ENCODE results near the gene HSDL1.

HSDL1 gene

DNA sequence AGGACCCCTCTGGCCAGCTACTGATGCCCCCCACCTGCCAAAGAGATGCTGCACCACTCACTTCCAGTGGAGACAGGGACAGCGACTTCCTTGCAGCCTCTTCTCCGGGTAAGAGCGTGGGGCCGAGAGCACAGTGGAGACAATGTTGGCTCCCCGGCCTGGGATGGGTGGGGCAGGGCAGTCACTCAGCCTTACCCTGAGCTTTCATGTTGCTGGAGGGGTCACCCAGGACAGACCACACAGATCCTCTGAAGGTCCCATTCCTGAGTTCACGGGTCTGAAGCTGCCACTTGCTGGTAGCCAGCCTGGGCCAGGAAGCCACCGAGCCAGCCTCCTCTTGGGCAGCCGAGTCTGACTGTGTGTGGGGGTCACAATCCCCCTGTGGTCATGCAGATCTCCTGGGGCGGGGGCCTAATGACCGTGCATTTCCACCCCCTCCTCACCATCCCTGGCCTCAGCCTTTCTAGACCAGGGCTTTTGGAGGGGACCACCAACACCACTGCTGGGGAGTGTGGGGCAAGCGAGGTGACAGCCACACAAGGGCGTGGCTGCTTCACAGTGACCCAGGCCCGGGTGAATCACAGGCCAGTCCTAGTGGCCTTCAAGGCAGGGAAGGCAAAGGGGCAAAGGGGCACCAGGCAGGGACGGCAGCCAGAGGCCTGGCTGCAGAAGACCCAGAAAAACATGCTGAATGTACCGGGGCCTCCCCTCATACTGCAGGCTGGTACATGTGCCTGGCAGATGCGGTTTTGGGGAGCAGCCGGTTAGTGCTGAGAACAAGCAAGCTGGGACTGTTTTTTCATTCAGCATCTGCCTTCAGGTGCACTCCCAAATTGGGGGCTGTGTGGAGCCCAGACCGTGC lies 31.4 kb upstream of the HSDL1 start:
- in situ Hi-C loops (cut with MboI; ENCODE audit: low sequenced_read_pairs), result no loop called here

GRCh38 chr16:84175350-84176081 lies 30.5 kb upstream of the HSDL1 start:
- in situ Hi-C loops (cut with MboI; ENCODE audit: low sequenced_read_pairs), result no loop called here

GRCh38 chr16:84174396-84174795 lies 29.4 kb upstream of the HSDL1 start:
- in situ Hi-C loops (cut with MboI; ENCODE audit: low sequenced_read_pairs), result no loop called here

GRCh38 chr16:84169765-84170310 lies 24.9 kb upstream of the HSDL1 start:
- in situ Hi-C loops (cut with MboI; ENCODE audit: low sequenced_read_pairs), result no loop called here

GRCh38 chr16:84166796-84167695 lies 22.1 kb upstream of the HSDL1 start:
- in situ Hi-C loops (cut with MboI; ENCODE audit: low sequenced_read_pairs), result no loop called here

DNA sequence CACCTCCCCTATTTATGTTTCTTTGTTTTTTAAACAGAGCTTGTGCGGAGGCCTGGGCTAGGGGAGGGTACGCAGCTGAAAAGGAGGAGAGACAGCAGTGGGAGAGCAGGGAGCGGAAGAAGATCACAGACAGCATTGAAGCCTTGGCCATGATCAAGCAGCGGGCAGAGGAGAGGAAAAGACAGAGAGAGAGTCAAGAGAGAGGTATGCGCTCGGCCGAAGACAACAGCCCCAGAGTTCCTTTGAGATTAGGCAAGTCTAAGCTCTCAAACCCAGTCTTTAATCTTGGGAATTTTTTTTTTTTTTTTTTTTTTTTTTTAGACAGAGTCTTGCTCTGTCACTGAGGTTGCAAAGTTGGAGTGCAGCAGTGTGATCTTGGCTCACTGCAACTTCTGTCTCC lies 20.8 kb upstream of the HSDL1 start:
- in situ Hi-C loops (cut with MboI; ENCODE audit: low sequenced_read_pairs), result no loop called here

GRCh38 chr16:84161801-84162200 lies 16.8 kb upstream of the HSDL1 start:
- in situ Hi-C loops (cut with MboI; ENCODE audit: low sequenced_read_pairs), result no loop called here

DNA sequence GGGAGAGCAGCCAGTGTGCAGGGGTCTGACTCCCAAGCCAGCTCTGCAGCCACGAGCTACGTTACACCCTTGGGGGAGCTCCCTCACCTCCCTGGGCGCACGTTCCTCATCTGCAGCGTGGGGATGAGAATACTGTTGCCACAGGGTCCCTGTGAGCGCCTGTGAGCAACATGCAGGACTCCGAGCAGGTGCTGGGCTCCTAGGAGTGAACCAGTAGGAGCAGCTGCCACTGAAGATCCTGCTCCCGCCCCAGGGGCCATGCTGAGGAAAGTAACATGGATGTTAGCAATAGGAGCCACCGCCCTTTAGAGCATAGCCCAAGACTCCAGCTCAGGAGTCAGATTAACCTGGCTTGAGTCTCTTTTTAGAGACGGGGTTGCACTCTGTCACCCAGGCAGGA lies 16.1 kb upstream of the HSDL1 start:
- in situ Hi-C loops (cut with MboI; ENCODE audit: low sequenced_read_pairs), result no loop called here

DNA sequence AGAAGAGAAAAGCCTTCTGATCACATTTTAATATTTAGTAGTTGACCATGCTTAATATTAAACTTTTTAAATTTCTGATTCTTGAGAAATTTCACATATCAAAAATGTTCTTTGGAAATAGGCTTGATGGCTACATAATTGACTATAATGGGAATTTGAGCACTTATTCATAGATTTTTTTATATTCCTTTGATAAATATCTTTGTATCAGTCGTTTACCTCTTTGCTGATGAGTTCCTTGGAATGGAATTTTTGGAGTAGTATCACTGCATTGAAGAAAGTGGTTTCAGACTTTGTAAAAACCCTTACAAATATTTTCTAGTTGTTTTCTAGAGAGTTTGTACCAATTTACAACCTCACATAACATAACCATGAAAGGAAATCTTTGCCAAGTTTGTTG lies 14.8 kb upstream of the HSDL1 start:
- in situ Hi-C loops (cut with MboI; ENCODE audit: low sequenced_read_pairs), result no loop called here

- in situ Hi-C loops (cut with MboI; ENCODE audit: low sequenced_read_pairs), result no loop called here
Measured at GRCh38 chr16:84159007-84159406, 14.0 kb upstream of the HSDL1 start.

DNA sequence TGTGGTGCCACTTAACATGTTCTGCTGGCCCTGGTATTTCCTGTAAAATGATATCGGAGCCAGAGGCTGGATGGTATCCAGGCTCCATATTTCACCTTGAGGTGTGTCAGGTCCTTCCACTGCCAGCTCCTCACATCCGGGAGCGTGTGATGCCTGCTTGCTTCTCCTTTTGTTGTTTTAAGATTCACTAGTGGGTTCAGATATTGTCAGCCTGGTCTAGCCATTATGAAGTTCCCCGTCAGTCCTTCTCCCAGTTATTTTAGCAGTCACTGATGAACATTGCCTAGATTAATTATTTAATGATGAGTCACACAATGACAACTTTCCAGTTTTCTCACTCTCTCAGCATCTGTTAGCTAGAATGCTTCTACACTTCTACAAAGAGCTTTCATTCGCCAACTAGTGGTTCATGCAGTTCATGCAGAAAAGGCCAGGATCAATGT lies 11.4 kb upstream of the HSDL1 start:
- in situ Hi-C loops (cut with MboI; ENCODE audit: low sequenced_read_pairs), result no loop called here

- in situ Hi-C loops (cut with MboI; ENCODE audit: low sequenced_read_pairs), result no loop called here
Measured at GRCh38 chr16:84155771-84156170, 10.8 kb upstream of the HSDL1 start.

GRCh38 chr16:84155226-84155625 lies 10.2 kb upstream of the HSDL1 start:
- in situ Hi-C loops (cut with MboI; ENCODE audit: low sequenced_read_pairs), result no loop called here

- in situ Hi-C loops (cut with MboI; ENCODE audit: low sequenced_read_pairs), result no loop called here
Measured at GRCh38 chr16:84153660-84154214, 8.8 kb upstream of the HSDL1 start.

DNA sequence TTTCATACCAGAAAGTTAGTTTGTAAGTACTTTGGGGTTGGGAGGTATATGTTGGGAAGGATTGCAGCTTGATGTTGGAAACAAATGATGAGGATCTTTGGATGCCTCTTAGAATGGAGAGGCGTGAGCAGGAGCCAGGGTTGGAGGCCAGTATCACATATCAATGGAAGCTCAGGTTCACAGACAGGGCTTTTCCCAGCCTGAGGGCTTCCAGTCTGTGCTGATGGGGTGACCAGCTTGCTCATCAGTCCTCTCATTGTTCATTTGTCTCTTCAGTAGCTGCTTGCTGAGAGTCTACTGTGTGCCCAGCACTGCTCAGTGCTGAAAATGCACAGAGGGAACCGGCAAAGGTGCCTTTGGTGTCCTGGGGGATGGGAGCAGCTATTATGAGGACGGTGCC lies 5.9 kb upstream of the HSDL1 start:
- in situ Hi-C loops (cut with MboI; ENCODE audit: low sequenced_read_pairs), result no loop called here

GRCh38 chr16:84144209-84144858 lies 643 bp downstream of the HSDL1 start:
- in situ Hi-C loops (cut with MboI; ENCODE audit: low sequenced_read_pairs), result no loop called here

- in situ Hi-C loops (cut with MboI; ENCODE audit: low sequenced_read_pairs), result no loop called here
Measured at GRCh38 chr16:84143784-84144199, 1.2 kb downstream of the HSDL1 start.

DNA sequence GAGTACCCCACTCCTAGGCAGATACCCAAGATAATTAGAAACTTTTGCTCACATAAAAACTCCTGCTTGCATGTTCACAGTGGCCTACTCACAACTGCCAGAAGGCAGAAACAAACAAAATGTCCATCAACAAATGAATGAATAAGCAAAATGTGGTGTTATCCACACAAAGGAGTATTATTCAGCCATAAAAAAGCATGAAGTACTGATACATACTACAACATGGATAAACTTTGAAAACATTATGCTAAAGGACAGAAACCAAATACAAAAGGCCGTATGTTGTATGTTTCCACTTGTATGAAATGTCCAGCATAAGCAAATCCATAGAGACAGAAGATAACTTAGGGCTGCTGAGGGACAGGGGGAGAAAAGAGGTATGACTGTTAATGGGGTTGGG lies 1.9 kb downstream of the HSDL1 start:
- in situ Hi-C loops (cut with MboI; ENCODE audit: low sequenced_read_pairs), result no loop called here

DNA sequence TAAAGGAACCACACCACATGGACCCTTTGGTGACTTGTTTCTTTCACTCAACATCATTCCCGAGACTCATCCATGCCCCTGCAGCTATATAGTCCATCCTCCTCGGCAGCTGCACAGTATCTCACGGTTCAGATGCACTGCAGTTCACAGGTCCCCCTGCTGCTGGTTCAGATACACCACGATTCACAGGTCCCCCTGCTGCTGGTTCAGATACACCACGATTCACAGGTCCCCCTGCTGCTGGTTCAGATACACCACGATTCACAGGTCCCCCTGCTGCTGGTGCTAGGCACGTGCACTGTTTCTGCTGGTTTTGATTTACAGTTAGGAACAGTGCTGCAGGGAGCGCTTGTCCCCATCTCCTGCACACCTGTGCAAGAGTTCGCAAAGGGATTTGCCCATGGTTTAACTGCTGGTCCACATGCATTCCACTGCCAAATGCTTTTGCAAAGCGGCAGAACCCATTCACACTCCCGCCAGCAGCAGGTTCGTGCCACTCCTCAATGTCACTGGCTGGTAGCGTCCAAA lies 3.8 kb downstream of the HSDL1 start:
- in situ Hi-C loops (cut with MboI; ENCODE audit: low sequenced_read_pairs), result no loop called here
